ENCODE results near the gene EPRS1. TPM values are rescaled to one million over a fixed set of nuclear protein-coding genes. Genes with fewer than 3 reads are reported as not detected.
A peak's percentile ranks its signal among the peaks of the same experiment; 100 is the strongest.
"Not testable (repeated sequence)": the region's sequence is repeated elsewhere in the genome, so short reads cannot be mapped to it uniquely, and the experiment has no call there.

EPRS1 gene
- total RNA-seq, 1 experiment from 2014 or later: 54.5 TPM

- no peaks in the 10 kb centered on the region for H3K9me3 ChIP-seq (replicated peaks)
- peaks cover 17% of the 10 kb centered on the region for H3K36me3 ChIP-seq
- no peak overlapping the region for H3K4me3 ChIP-seq
- H3K27me3 ChIP-seq (replicated peaks): no peaks in the 10 kb centered on the region
- H3K4me1 ChIP-seq (replicated peaks): no peaks in the 10 kb centered on the region
- no peak for DNase-seq (ENCODE audit: low read depth in 1 of 2, low spot score in 2 of 2)
- no peak overlapping the region for H3K27ac ChIP-seq
These were observed 14.6 kb upstream of the EPRS1 start for GRCh38 chr1:220060876-220061275.

- DNase-seq (ENCODE audit: low read depth in 1 of 2, low spot score in 2 of 2): no peak
- Histone ChIP-seq H3K27ac (no peak overlapping the region), H3K27me3 (replicated peaks) (no peaks in the 10 kb centered on the region), H3K36me3 (peaks cover 4% of the 10 kb centered on the region; the same call in 1 of the 2 replicates), H3K4me3 (no peak overlapping the region), H3K9me3 (replicated peaks) (no peaks in the 10 kb centered on the region), H3K4me1 (replicated peaks) (no peaks in the 10 kb centered on the region)
These were observed 10.1 kb upstream of the EPRS1 start for GRCh38 chr1:220056374-220056773.

- Histone ChIP-seq H3K4me3 (peak overlapping the region; percentile 65), H3K4me1 (replicated peaks) (peaks cover 7% of the 10 kb centered on the region; the same call in 1 of the 2 replicates), H3K27ac (no peak overlapping the region), H3K9me3 (replicated peaks) (no peaks in the 10 kb centered on the region), H3K36me3 (no peaks in the 10 kb centered on the region), H3K27me3 (replicated peaks) (no peaks in the 10 kb centered on the region)
- DNase-seq (ENCODE audit: low read depth in 1 of 2, low spot score in 2 of 2): no peak
These were observed 801 bp downstream of the EPRS1 start for GRCh38 chr1:220045356-220046051.

- no peaks in the 10 kb centered on the region for H3K9me3 ChIP-seq (replicated peaks)
- H3K36me3 ChIP-seq: no peaks in the 10 kb centered on the region
- no peak overlapping the region for H3K27ac ChIP-seq
- H3K27me3 ChIP-seq (replicated peaks): no peaks in the 10 kb centered on the region
- DNase-seq (ENCODE audit: low read depth in 1 of 2, low spot score in 2 of 2): no peak
- H3K4me3 ChIP-seq: no peak overlapping the region
- peaks cover 7% of the 10 kb centered on the region; the same call in 1 of the 2 replicates for H3K4me1 ChIP-seq (replicated peaks)
These were observed 1.5 kb downstream of the EPRS1 start for GRCh38 chr1:220044678-220045355.

- Histone ChIP-seq H3K4me3 (no peak overlapping the region), H3K9me3 (replicated peaks) (no peaks in the 10 kb centered on the region), H3K36me3 (peaks cover 6% of the 10 kb centered on the region), H3K4me1 (replicated peaks) (peaks cover 7% of the 10 kb centered on the region; the same call in 1 of the 2 replicates), H3K27ac (no peak overlapping the region), H3K27me3 (replicated peaks) (no peaks in the 10 kb centered on the region)
- no peak for DNase-seq (ENCODE audit: low read depth in 1 of 2, low spot score in 2 of 2)
These were observed 2.7 kb downstream of the EPRS1 start for GRCh38 chr1:220043646-220044045.

- H3K27me3 ChIP-seq (replicated peaks): no peaks in the 10 kb centered on the region
- H3K9me3 ChIP-seq (replicated peaks): no peaks in the 10 kb centered on the region
- DNase-seq (ENCODE audit: low read depth in 1 of 2, low spot score in 2 of 2): no peak
- peaks cover 11% of the 10 kb centered on the region for H3K36me3 ChIP-seq
- 0 out of 2 replicates have a peak, but pooled peaks cover under 1% of the 10 kb centered on the region for H3K4me1 ChIP-seq (replicated peaks)
- H3K27ac ChIP-seq: no peak overlapping the region
- H3K4me3 ChIP-seq: no peak overlapping the region
These were observed 6.2 kb downstream of the EPRS1 start for GRCh38 chr1:220040028-220040596.

GRCh38 chr1:220038640-220039039 lies 7.7 kb downstream of the EPRS1 start:
- no peaks in the 10 kb centered on the region for H3K27me3 ChIP-seq (replicated peaks)
- H3K27ac ChIP-seq: no peak overlapping the region
- H3K4me3 ChIP-seq: no peak overlapping the region
- H3K9me3 ChIP-seq (replicated peaks): no peaks in the 10 kb centered on the region
- DNase-seq (ENCODE audit: low read depth in 1 of 2, low spot score in 2 of 2): no peak
- H3K36me3 ChIP-seq: peaks cover 14% of the 10 kb centered on the region
- H3K4me1 ChIP-seq (replicated peaks): no peaks in the 10 kb centered on the region

- not testable (repeated sequence) for H3K27ac ChIP-seq; H3K27me3 ChIP-seq (replicated peaks); DNase-seq (ENCODE audit: low read depth in 1 of 2, low spot score in 2 of 2); H3K4me3 ChIP-seq; H3K4me1 ChIP-seq (replicated peaks); H3K9me3 ChIP-seq (replicated peaks)
- peaks cover 14% of the 10 kb centered on the region for H3K36me3 ChIP-seq
These were observed 8.5 kb downstream of the EPRS1 start for GRCh38 chr1:220037810-220038209.

- no peaks in the 10 kb centered on the region for H3K9me3 ChIP-seq (replicated peaks)
- no peaks in the 10 kb centered on the region for H3K4me1 ChIP-seq (replicated peaks)
- no peak overlapping the region for H3K4me3 ChIP-seq
- H3K27ac ChIP-seq: no peak overlapping the region
- no peak for DNase-seq (ENCODE audit: low read depth in 1 of 2, low spot score in 2 of 2)
- no peaks in the 10 kb centered on the region for H3K27me3 ChIP-seq (replicated peaks)
- H3K36me3 ChIP-seq: peaks cover 26% of the 10 kb centered on the region
These were observed 13.4 kb downstream of the EPRS1 start for GRCh38 chr1:220032911-220033310.

- H3K27me3 ChIP-seq (replicated peaks): no peaks in the 10 kb centered on the region
- H3K4me3 ChIP-seq: no peak overlapping the region
- DNase-seq (ENCODE audit: low read depth in 1 of 2, low spot score in 2 of 2): no peak
- no peaks in the 10 kb centered on the region for H3K4me1 ChIP-seq (replicated peaks)
- H3K9me3 ChIP-seq (replicated peaks): no peaks in the 10 kb centered on the region
- no peak overlapping the region for H3K27ac ChIP-seq
- peaks cover 22% of the 10 kb centered on the region for H3K36me3 ChIP-seq
These were observed 15.0 kb downstream of the EPRS1 start for GRCh38 chr1:220031287-220031686.

GRCh38 chr1:220028346-220028895 lies 17.9 kb downstream of the EPRS1 start:
- no peak for DNase-seq (ENCODE audit: low read depth in 1 of 2, low spot score in 2 of 2)
- Histone ChIP-seq H3K9me3 (replicated peaks) (no peaks in the 10 kb centered on the region), H3K4me3 (no peak overlapping the region), H3K4me1 (replicated peaks) (no peaks in the 10 kb centered on the region), H3K27me3 (replicated peaks) (no peaks in the 10 kb centered on the region), H3K36me3 (peaks cover 35% of the 10 kb centered on the region), H3K27ac (no peak overlapping the region)

- no peak for DNase-seq (ENCODE audit: low read depth in 1 of 2, low spot score in 2 of 2)
- Histone ChIP-seq H3K36me3 (peaks cover 40% of the 10 kb centered on the region), H3K9me3 (replicated peaks) (no peaks in the 10 kb centered on the region), H3K27ac (no peak overlapping the region), H3K4me3 (no peak overlapping the region), H3K27me3 (replicated peaks) (no peaks in the 10 kb centered on the region), H3K4me1 (replicated peaks) (no peaks in the 10 kb centered on the region)
These were observed 27.2 kb downstream of the EPRS1 start for GRCh38 chr1:220019071-220019470.

GRCh38 chr1:220013497-220013896 lies 32.8 kb downstream of the EPRS1 start:
- no peak overlapping the region for H3K4me3 ChIP-seq
- H3K27ac ChIP-seq: no peak overlapping the region
- no peaks in the 10 kb centered on the region for H3K9me3 ChIP-seq (replicated peaks)
- no peaks in the 10 kb centered on the region for H3K4me1 ChIP-seq (replicated peaks)
- no peaks in the 10 kb centered on the region for H3K27me3 ChIP-seq (replicated peaks)
- no peak for DNase-seq (ENCODE audit: low read depth in 1 of 2, low spot score in 2 of 2)
- H3K36me3 ChIP-seq: peaks cover 31% of the 10 kb centered on the region

- no peaks in the 10 kb centered on the region for H3K9me3 ChIP-seq (replicated peaks)
- no peaks in the 10 kb centered on the region for H3K4me1 ChIP-seq (replicated peaks)
- no peak overlapping the region for H3K27ac ChIP-seq
- peaks cover 27% of the 10 kb centered on the region for H3K36me3 ChIP-seq
- no peak for DNase-seq (ENCODE audit: low read depth in 1 of 2, low spot score in 2 of 2)
- no peak overlapping the region for H3K4me3 ChIP-seq
- H3K27me3 ChIP-seq (replicated peaks): no peaks in the 10 kb centered on the region
These were observed 34.0 kb downstream of the EPRS1 start for GRCh38 chr1:220012259-220012658.

All from SJSA1 (cell line).